MCF 10A (cell line): ENCODE data around the gene ZNF524. TPM values are rescaled to one million over a fixed set of nuclear protein-coding genes. Genes with fewer than 3 reads are reported as not detected.
"Not testable (repeated sequence)": the region's sequence is repeated elsewhere in the genome, so short reads cannot be mapped to it uniquely, and the experiment has no call there.

Experiments used
- BruUV-seq: library from RNA; stranded (reverse); fragments of 400-500 nt; replicated peaks from 2 replicates; lab custom pipeline; 2021; lab: Mats Ljungman, UMichigan
- CTCF ChIA-PET: fragments of 300-600 bp; sonication (Branson Sonifier 250); formaldehyde crosslinking; extraction: SDS; loops from one replicate; lab custom pipeline; 2021; ENCODE audit warnings: antibody characterized with exemption, inconsistent platforms; lab: Yijun Ruan, JAX
- POLR2A ChIA-PET: fragments of 300-600, 350-650 bp; sonication (Branson Sonifier 250); formaldehyde crosslinking; extraction: SDS; loops from one replicate; lab custom pipeline; 2020; ENCODE audit warnings: antibody characterized with exemption, inconsistent platforms; lab: Yijun Ruan, JAX
- DNase-seq: peaks from one replicate; pipeline ENCODE4 v3.0.0-alpha.2; 2018; ENCODE audit not compliant: unreplicated experiment
- H3K27ac Mint-ChIP-seq: one replicate; pipeline ENCODE4 v1.8.0; 2022; ENCODE audit warnings: mild to moderate bottlenecking, low read depth, mixed read lengths; ENCODE audit not compliant: unreplicated experiment
- H3K27me3 Mint-ChIP-seq: one replicate; pipeline ENCODE4 v1.8.0; 2022; ENCODE audit warnings: mixed read lengths; ENCODE audit not compliant: insufficient read depth, unreplicated experiment
- H3K36me3 Mint-ChIP-seq: one replicate; pipeline ENCODE4 v1.8.0; 2022; ENCODE audit warnings: mild to moderate bottlenecking, moderate library complexity, mixed read lengths; ENCODE audit not compliant: insufficient read depth, unreplicated experiment
- H3K4me1 Mint-ChIP-seq: one replicate; pipeline ENCODE4 v1.8.0; 2022; ENCODE audit warnings: mixed read lengths; ENCODE audit not compliant: insufficient read depth, unreplicated experiment
- H3K4me3 Mint-ChIP-seq: one replicate; pipeline ENCODE4 v1.8.0; 2022; ENCODE audit warnings: mild to moderate bottlenecking, moderate library complexity, mixed read lengths; ENCODE audit not compliant: unreplicated experiment
- H3K9me3 Mint-ChIP-seq: one replicate; pipeline ENCODE4 v1.8.0; 2022; ENCODE audit warnings: mixed read lengths; ENCODE audit not compliant: unreplicated experiment
- CTCF ChIP-seq: fragments of 200-600 bp; IDR thresholded peaks from one replicate; pipeline ENCODE4 v1.8.0; 2022; ENCODE audit warnings: antibody characterized with exemption, mild to moderate bottlenecking; ENCODE audit not compliant: unreplicated experiment
- intact Hi-C: fragments of 100-400 bp; cut with micrococcal nuclease; formaldehyde crosslinking; loops from 2 replicates; pipeline ENCODE4 v1.14.1; 2022
- total RNA-seq: library from RNA; stranded (reverse); gene quantifications from 2 replicates; pipeline ENCODE4 v1.2.3, GENCODE V29; 2022

The ZNF524 gene
- total RNA-seq, 1 experiment from 2014 or later, result 17.6 TPM

- CTCF ChIA-PET, result interaction anchor here (0.6 to 1.2 kb wide), 4 partner anchors 24 to 67 kb away, joined by 3 to 4 read pairs (median 4); partner anchors contain the start of gene ZNF865
- H3K4me1 Mint-ChIP-seq, result peaks cover 27% of the 10 kb centered on the region
- peak overlapping the region; percentile 91 for H3K27ac Mint-ChIP-seq
- POLR2A ChIA-PET, result interaction anchor here (0.6 to 2.0 kb wide), 5 partner anchors 18 to 616 kb away, joined by 3 to 23 read pairs (median 3); partner anchors contain the start of genes FIZ1 and ZNF524
- peaks cover 18% of the 10 kb centered on the region for H3K27me3 Mint-ChIP-seq
- no peaks in the 10 kb centered on the region for H3K9me3 Mint-ChIP-seq
- no TSS peak for BruUV-seq
- peaks cover 6% of the 10 kb centered on the region for H3K36me3 Mint-ChIP-seq
- intact Hi-C loops, result no loop called here
- DNase-seq, result no peak
- TF ChIP-seq CTCF, result no peak
- peak overlapping the region; percentile 89 for H3K4me3 Mint-ChIP-seq
Observed at GRCh38 chr19:55581823-55582223, 18.3 kb upstream of the ZNF524 start.

GRCh38 chr19:55582284-55582683 is 17.8 kb upstream of the ZNF524 start:
- CTCF ChIA-PET, result interaction anchor here (0.6 to 1.2 kb wide), 2 partner anchors 54 to 67 kb away, joined by 3 to 4 read pairs; no protein-coding TSS in a partner anchor
- H3K9me3 Mint-ChIP-seq, BruUV-seq, H3K4me3 Mint-ChIP-seq, H3K27ac Mint-ChIP-seq, POLR2A ChIA-PET, H3K36me3 Mint-ChIP-seq, DNase-seq, intact Hi-C loops: not testable (repeated sequence)
- Mint-ChIP-seq H3K4me1 (peaks cover 27% of the 10 kb centered on the region), H3K27me3 (peaks cover 18% of the 10 kb centered on the region)

- intact Hi-C loops, DNase-seq, H3K27ac Mint-ChIP-seq, H3K9me3 Mint-ChIP-seq, H3K4me3 Mint-ChIP-seq, BruUV-seq, H3K36me3 Mint-ChIP-seq: not testable (repeated sequence)
- peaks cover 18% of the 10 kb centered on the region for H3K27me3 Mint-ChIP-seq
- H3K4me1 Mint-ChIP-seq, result peaks cover 27% of the 10 kb centered on the region
- POLR2A ChIA-PET, result interaction anchor here (0.7 to 1.3 kb wide), 2 partner anchors 12 to 17 kb away, joined by 3 read pairs; no protein-coding TSS in a partner anchor
- CTCF ChIA-PET, result interaction anchor here (0.6 to 1.4 kb wide), 6 partner anchors 22 to 443 kb away, joined by 3 to 6 read pairs (median 4); no protein-coding TSS in a partner anchor
Observed at GRCh38 chr19:55583897-55584296, 16.2 kb upstream of the ZNF524 start.

- Mint-ChIP-seq H3K27ac (peak overlapping the region; percentile 21), H3K27me3 (peaks cover 18% of the 10 kb centered on the region), H3K4me3 (peak overlapping the region; percentile 19), H3K9me3 (no peaks in the 10 kb centered on the region), H3K36me3 (no peaks in the 10 kb centered on the region), H3K4me1 (peaks cover 21% of the 10 kb centered on the region)
- TF ChIP-seq CTCF, result no peak
- POLR2A ChIA-PET, result interaction anchor here (1.3 kb wide), 1 partner anchor 14 kb away, joined by 3 read pairs; no protein-coding TSS in a partner anchor
- intact Hi-C loops, result no loop called here
- DNase-seq, result no peak
- BruUV-seq, result no TSS peak
- CTCF ChIA-PET, result interaction anchor here (1.0 kb wide), 1 partner anchor 81 kb away, joined by 5 read pairs; no protein-coding TSS in a partner anchor
Observed at GRCh38 chr19:55584871-55585270, 15.2 kb upstream of the ZNF524 start.

- H3K4me1 Mint-ChIP-seq, result peaks cover 17% of the 10 kb centered on the region
- H3K36me3 Mint-ChIP-seq, result peaks cover 5% of the 10 kb centered on the region
- intact Hi-C loops, result no loop called here
- no peak for TF ChIP-seq CTCF
- no peak for DNase-seq
- POLR2A ChIA-PET, result interaction anchor here (1.3 kb wide), 1 partner anchor 13 kb away, joined by 3 read pairs; no protein-coding TSS in a partner anchor
- peak overlapping the region; percentile 19 for H3K4me3 Mint-ChIP-seq
- peak overlapping the region; percentile 21 for H3K27ac Mint-ChIP-seq
- no peaks in the 10 kb centered on the region for H3K9me3 Mint-ChIP-seq
- CTCF ChIA-PET, result interaction anchor here (1.2 kb wide), 1 partner anchor 20 kb away, joined by 3 read pairs; the partner anchor contains the start of gene ZNF865
- peaks cover 18% of the 10 kb centered on the region for H3K27me3 Mint-ChIP-seq
- BruUV-seq, result no TSS peak
Observed at GRCh38 chr19:55585658-55586339, 14.3 kb upstream of the ZNF524 start.
